Neural cell (in vitro differentiated cells): ENCODE results near the gene LINC01488. TPM values are rescaled to one million over a fixed set of nuclear protein-coding genes. Genes with fewer than 3 reads are reported as not detected.

Experiments used
- H2AFZ ChIP-seq: fragments of 200-600, 300-800 bp; sonication (generic), shearing (Covaris generic); 2 replicates; pipeline ENCODE4 v1.6.0; 2014; ENCODE audit warnings: low read depth, mild to moderate bottlenecking, antibody characterized with exemption, low read length, moderate library complexity
- H3F3A ChIP-seq: fragments of 200-600 bp; shearing (Covaris generic); 2 replicates; pipeline ENCODE4 v1.6.1; 2016; ENCODE audit warnings: mild to moderate bottlenecking, moderate library complexity, mixed read lengths, antibody characterized with exemption, low read length; ENCODE audit not compliant: insufficient read depth, poor library complexity, severe bottlenecking
- H3K27ac ChIP-seq: fragments of 200-600, 300-800 bp; sonication (generic), shearing (Covaris generic); 2 replicates; pipeline ENCODE4 v1.5.1; 2014; ENCODE audit warnings: mild to moderate bottlenecking, low read length, moderate library complexity
- H3K27me3 ChIP-seq: fragments of 300-800, 200-600 bp; sonication (generic), shearing (Covaris generic); 2 replicates; pipeline ENCODE4 v1.6.0; 2014; ENCODE audit warnings: mild to moderate bottlenecking, low read depth, low read length, moderate library complexity; ENCODE audit not compliant: insufficient read depth
- H3K36me3 ChIP-seq: fragments of 300-800, 200-600 bp; sonication (generic), shearing (Covaris generic); 2 replicates; pipeline ENCODE4 v1.5.1; 2014; ENCODE audit warnings: mild to moderate bottlenecking, antibody characterized with exemption, low read length, moderate library complexity; ENCODE audit not compliant: insufficient read depth
- H3K4me2 ChIP-seq: fragments of 300-800, 200-600 bp; sonication (generic), shearing (Covaris generic); 2 replicates; pipeline ENCODE4 v1.6.0; 2014; ENCODE audit warnings: mild to moderate bottlenecking, low read length
- H3K4me3 ChIP-seq: fragments of 300-800, 200-600 bp; sonication (generic), shearing (Covaris generic); 2 replicates; pipeline ENCODE4 v1.5.1; 2014; ENCODE audit warnings: mild to moderate bottlenecking, low read length, moderate library complexity
- H3K79me2 ChIP-seq: fragments of 200-600 bp; shearing (Covaris generic); replicated peaks from 2 replicates; pipeline ENCODE4 v1.6.0; 2014; ENCODE audit warnings: mild to moderate bottlenecking, low read length, moderate library complexity; ENCODE audit not compliant: insufficient read depth
- H3K9ac ChIP-seq: fragments of 300-800, 200-600 bp; sonication (generic), shearing (Covaris generic); 2 replicates; pipeline ENCODE4 v1.6.1; 2016; ENCODE audit warnings: mild to moderate bottlenecking, low read length, mixed read lengths
- H3K9me2 ChIP-seq: fragments of 200-600 bp; shearing (Covaris generic); 2 replicates; pipeline ENCODE4 v1.6.1; 2016; ENCODE audit warnings: mild to moderate bottlenecking, low read length, mixed read lengths; ENCODE audit not compliant: insufficient read depth
- H3K9me3 ChIP-seq: fragments of 200-600, 300-800 bp; sonication (generic), shearing (Covaris generic); 2 replicates; pipeline ENCODE4 v1.6.1; 2016; ENCODE audit warnings: mild to moderate bottlenecking, mixed run types, low read length, moderate library complexity, mixed read lengths
- H4K20me1 ChIP-seq: fragments of 200-600 bp; shearing (Covaris generic); 2 replicates; pipeline ENCODE4 v1.6.1; 2016; ENCODE audit warnings: mild to moderate bottlenecking, mixed run types; ENCODE audit not compliant: insufficient read depth
- CTCF ChIP-seq: fragments of 450-650 bp; IDR thresholded peaks from 2 replicates; pipeline ENCODE4 v1.5.1; 2014; ENCODE audit warnings: antibody characterized with exemption, mild to moderate bottlenecking, moderate library complexity; ENCODE audit not compliant: poor library complexity, severe bottlenecking
- EP300 ChIP-seq: fragments of 450-650 bp; conservative IDR thresholded peaks from 2 replicates; pipeline ENCODE4 v1.6.1; 2014; ENCODE audit warnings: antibody characterized with exemption, mild to moderate bottlenecking, moderate library complexity; ENCODE audit not compliant: poor library complexity, severe bottlenecking
- EZH2 ChIP-seq: fragments of 200-600, 300-800 bp; shearing (Covaris generic), sonication (generic); IDR thresholded peaks from 2 replicates; pipeline ENCODE4 v1.6.1; 2014; ENCODE audit warnings: antibody characterized with exemption, low read length, borderline replicate concordance, mild to moderate bottlenecking; ENCODE audit not compliant: insufficient read depth, poor library complexity, severe bottlenecking
- MXI1 ChIP-seq: fragments of 450-650 bp; conservative IDR thresholded peaks from 2 replicates; pipeline ENCODE4 v1.6.1; 2014; ENCODE audit warnings: antibody characterized with exemption, mild to moderate bottlenecking; ENCODE audit not compliant: poor library complexity, severe bottlenecking
- POLR2AphosphoS5 ChIP-seq: IDR thresholded peaks from 2 replicates; pipeline ENCODE4 v1.6.1; 2012
- RAD21 ChIP-seq: fragments of 450-650 bp; conservative IDR thresholded peaks from 2 replicates; pipeline ENCODE4 v1.6.1; 2014; ENCODE audit warnings: antibody characterized with exemption, mild to moderate bottlenecking, moderate library complexity
- REST ChIP-seq: IDR thresholded peaks from 2 replicates; pipeline ENCODE4 v1.6.1; 2012; ENCODE audit warnings: borderline replicate concordance
- SMC3 ChIP-seq: fragments of 450-650 bp; conservative IDR thresholded peaks from 2 replicates; pipeline ENCODE4 v1.6.1; 2014; ENCODE audit warnings: antibody characterized with exemption, mild to moderate bottlenecking, moderate library complexity; ENCODE audit not compliant: poor library complexity
- TAF1 ChIP-seq: IDR thresholded peaks from 2 replicates; pipeline ENCODE4 v1.6.1; 2012; ENCODE audit warnings: low read depth
- polyA plus RNA-seq: library from polyadenylated mRNA; depleted of rRNA; stranded (reverse); fragments of >200 nt; gene quantifications from 2 replicates; pipeline ENCODE4 v1.2.3, GENCODE V29; 2014

LINC01488 gene
- polyA plus RNA-seq, 1 donor from 2014 or later: not detected

GRCh38 chr11:69510471-69511357, 29.3 kb downstream of the LINC01488 start:
- no peak overlapping the region for H3K4me2 ChIP-seq

More at GRCh38 chr11:69510471-69511357, 29.3 kb downstream of the LINC01488 start:
- H3F3A ChIP-seq: no peaks in the 10 kb centered on the region
- H4K20me1 ChIP-seq: no peaks in the 10 kb centered on the region
- H3K27ac ChIP-seq: no peak overlapping the region
- H3K4me3 ChIP-seq: no peak overlapping the region
- no peak overlapping the region for H2AFZ ChIP-seq
- H3K9me3 ChIP-seq: no peaks in the 10 kb centered on the region
- no peak overlapping the region for H3K9ac ChIP-seq
- no peaks in the 10 kb centered on the region for H3K9me2 ChIP-seq
- no peaks in the 10 kb centered on the region for H3K79me2 ChIP-seq
- TF ChIP-seq POLR2AphosphoS5 (no peak), SMC3 (no peak), REST (no peak), TAF1 (no peak), EZH2 (no peak), RAD21 (no peak), EP300 (no peak), MXI1 (no peak), CTCF (no peak)
- H3K36me3 ChIP-seq: no peaks in the 10 kb centered on the region
- no peaks in the 10 kb centered on the region for H3K27me3 ChIP-seq
